Measurements from ENCODE around the gene RNF144B. TPM values are rescaled to one million over a fixed set of nuclear protein-coding genes. Genes with fewer than 3 reads are reported as not detected.

RNF144B gene
- total and polyA plus RNA-seq, 2 experiments from 2014 or later: 4.2 to 9.0 TPM

DNA sequence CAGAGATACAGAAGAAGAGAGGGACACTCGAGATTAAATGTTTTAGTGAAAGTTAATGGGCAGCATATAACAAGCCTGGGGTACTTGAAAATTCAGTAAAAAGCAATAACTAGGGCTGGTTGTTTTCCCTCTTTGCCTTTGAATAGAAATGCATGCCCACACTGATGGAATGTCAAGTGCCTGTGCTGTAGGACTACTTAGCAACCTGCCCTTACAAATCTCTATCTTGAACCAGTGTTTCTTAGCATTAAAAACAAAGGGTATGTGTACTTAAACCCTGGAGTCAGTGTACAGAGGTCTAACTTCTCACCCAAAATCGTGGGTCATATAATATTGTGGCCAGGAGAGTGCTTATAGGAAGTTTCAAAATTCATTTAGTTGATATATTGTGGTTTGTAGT is 37.1 kb downstream of the RNF144B start:
- no peaks in the 10 kb centered on the region for H3K36me3 ChIP-seq (ENCODE audit: insufficient read depth)
- no peak overlapping the region for H2AFZ ChIP-seq
- TF ChIP-seq, protein P1, sequence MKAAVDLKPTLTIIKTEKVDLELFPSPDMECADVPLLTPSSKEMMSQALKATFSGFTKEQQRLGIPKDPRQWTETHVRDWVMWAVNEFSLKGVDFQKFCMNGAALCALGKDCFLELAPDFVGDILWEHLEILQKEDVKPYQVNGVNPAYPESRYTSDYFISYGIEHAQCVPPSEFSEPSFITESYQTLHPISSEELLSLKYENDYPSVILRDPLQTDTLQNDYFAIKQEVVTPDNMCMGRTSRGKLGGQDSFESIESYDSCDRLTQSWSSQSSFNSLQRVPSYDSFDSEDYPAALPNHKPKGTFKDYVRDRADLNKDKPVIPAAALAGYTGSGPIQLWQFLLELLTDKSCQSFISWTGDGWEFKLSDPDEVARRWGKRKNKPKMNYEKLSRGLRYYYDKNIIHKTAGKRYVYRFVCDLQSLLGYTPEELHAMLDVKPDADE (IDR thresholded peaks at IDR 0.05): no peak
- TF ChIP-seq CTCF (conservative IDR thresholded peaks at IDR 0.05; ENCODE audit: low read depth in 2 of 2): no peak
- no peak for TF ChIP-seq POLR2AphosphoS5 (IDR thresholded peaks at IDR 0.05; ENCODE audit: low read depth)
- no peak for TF ChIP-seq EZH2 (IDR thresholded peaks at IDR 0.05; ENCODE audit: low read depth, unreplicated experiment)
- no peak for TF ChIP-seq CREB1 (CRISPR knock-in tag; IDR thresholded peaks at IDR 0.05; ENCODE audit: low read depth)
- no peak for TF ChIP-seq JUNB (IDR thresholded peaks at IDR 0.05; ENCODE audit: unreplicated experiment)
- no peak for TF ChIP-seq ZNF331 (CRISPR knock-in tag; IDR thresholded peaks at IDR 0.05; ENCODE audit: low read depth)
- TF ChIP-seq, protein P2, sequence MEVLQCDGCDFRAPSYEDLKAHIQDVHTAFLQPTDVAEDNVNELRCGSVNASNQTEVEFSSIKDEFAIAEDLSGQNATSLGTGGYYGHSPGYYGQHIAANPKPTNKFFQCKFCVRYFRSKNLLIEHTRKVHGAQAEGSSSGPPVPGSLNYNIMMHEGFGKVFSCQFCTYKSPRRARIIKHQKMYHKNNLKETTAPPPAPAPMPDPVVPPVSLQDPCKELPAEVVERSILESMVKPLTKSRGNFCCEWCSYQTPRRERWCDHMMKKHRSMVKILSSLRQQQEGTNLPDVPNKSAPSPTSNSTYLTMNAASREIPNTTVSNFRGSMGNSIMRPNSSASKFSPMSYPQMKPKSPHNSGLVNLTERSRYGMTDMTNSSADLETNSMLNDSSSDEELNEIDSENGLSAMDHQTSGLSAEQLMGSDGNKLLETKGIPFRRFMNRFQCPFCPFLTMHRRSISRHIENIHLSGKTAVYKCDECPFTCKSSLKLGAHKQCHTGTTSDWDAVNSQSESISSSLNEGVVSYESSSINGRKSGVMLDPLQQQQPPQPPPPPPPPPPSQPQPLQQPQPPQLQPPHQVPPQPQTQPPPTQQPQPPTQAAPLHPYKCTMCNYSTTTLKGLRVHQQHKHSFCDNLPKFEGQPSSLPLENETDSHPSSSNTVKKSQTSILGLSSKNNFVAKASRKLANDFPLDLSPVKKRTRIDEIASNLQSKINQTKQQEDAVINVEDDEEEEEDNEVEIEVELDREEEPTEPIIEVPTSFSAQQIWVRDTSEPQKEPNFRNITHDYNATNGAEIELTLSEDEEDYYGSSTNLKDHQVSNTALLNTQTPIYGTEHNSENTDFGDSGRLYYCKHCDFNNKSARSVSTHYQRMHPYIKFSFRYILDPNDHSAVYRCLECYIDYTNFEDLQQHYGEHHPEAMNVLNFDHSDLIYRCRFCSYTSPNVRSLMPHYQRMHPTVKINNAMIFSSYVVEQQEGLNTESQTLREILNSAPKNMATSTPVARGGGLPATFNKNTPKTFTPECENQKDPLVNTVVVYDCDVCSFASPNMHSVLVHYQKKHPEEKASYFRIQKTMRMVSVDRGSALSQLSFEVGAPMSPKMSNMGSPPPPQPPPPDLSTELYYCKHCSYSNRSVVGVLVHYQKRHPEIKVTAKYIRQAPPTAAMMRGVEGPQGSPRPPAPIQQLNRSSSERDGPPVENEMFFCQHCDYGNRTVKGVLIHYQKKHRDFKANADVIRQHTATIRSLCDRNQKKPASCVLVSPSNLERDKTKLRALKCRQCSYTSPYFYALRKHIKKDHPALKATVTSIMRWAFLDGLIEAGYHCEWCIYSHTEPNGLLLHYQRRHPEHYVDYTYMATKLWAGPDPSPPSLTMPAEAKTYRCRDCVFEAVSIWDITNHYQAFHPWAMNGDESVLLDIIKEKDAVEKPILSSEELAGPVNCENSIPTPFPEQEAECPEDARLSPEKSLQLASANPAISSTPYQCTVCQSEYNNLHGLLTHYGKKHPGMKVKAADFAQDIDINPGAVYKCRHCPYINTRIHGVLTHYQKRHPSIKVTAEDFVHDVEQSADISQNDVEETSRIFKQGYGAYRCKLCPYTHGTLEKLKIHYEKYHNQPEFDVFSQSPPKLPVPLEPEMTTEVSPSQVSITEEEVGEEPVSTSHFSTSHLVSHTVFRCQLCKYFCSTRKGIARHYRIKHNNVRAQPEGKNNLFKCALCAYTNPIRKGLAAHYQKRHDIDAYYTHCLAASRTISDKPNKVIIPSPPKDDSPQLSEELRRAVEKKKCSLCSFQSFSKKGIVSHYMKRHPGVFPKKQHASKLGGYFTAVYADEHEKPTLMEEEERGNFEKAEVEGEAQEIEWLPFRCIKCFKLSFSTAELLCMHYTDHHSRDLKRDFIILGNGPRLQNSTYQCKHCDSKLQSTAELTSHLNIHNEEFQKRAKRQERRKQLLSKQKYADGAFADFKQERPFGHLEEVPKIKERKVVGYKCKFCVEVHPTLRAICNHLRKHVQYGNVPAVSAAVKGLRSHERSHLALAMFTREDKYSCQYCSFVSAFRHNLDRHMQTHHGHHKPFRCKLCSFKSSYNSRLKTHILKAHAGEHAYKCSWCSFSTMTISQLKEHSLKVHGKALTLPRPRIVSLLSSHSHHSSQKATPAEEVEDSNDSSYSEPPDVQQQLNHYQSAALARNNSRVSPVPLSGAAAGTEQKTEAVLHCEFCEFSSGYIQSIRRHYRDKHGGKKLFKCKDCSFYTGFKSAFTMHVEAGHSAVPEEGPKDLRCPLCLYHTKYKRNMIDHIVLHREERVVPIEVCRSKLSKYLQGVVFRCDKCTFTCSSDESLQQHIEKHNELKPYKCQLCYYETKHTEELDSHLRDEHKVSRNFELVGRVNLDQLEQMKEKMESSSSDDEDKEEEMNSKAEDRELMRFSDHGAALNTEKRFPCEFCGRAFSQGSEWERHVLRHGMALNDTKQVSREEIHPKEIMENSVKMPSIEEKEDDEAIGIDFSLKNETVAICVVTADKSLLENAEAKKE (CRISPR knock-in tag; IDR thresholded peaks at IDR 0.05): no peak
- TF ChIP-seq NANOG (IDR thresholded peaks at IDR 0.05; ENCODE audit: borderline replicate concordance): no peak
- TF ChIP-seq EZH2phosphoT487 (IDR thresholded peaks at IDR 0.05; ENCODE audit: unreplicated experiment): no peak
- TF ChIP-seq ZNF114 (CRISPR knock-in tag; IDR thresholded peaks at IDR 0.05): no peak
- no peak for TF ChIP-seq REST (IDR thresholded peaks at IDR 0.05; ENCODE audit: unreplicated experiment)
- TF ChIP-seq STAT1 (IDR thresholded peaks at IDR 0.05; ENCODE audit: unreplicated experiment): no peak
- no peaks in the 10 kb centered on the region for H3F3A ChIP-seq (replicated peaks; ENCODE audit: low read depth)
- H3K9me2 ChIP-seq (ENCODE audit: insufficient read depth): no peaks in the 10 kb centered on the region; the same call in 1 of the 2 replicates
- Mint-ChIP-seq H3K9me3 (no peaks in the 10 kb centered on the region), H3K4me3 (no peak overlapping the region), H3K27ac (no peak overlapping the region), H3K36me3 (ENCODE audit: low read depth) (no peaks in the 10 kb centered on the region), H3K27me3 (ENCODE audit: insufficient read depth, low read depth, poor library complexity) (no peaks in the 10 kb centered on the region), H3K4me1 (peaks cover 19% of the 10 kb centered on the region)
- 0 out of 2 replicates have a peak, but pooled peaks cover 3% of the 10 kb centered on the region for H3K79me2 ChIP-seq (replicated peaks; ENCODE audit: insufficient read depth)
- H3K27ac ChIP-seq (ENCODE audit: low read depth): no peak overlapping the region
- no peak overlapping the region for H3K4me3 ChIP-seq
- 0 out of 2 replicates have a peak overlapping the region, but pooled peaks have one; percentile 11 for H3K4me2 ChIP-seq
- no peaks in the 10 kb centered on the region for H3K27me3 ChIP-seq (ENCODE audit: insufficient read depth)
- H3K4me1 ChIP-seq (ENCODE audit: insufficient read depth): peaks cover 20% of the 10 kb centered on the region
- ATAC-seq (peak; percentile 69), DNase-seq (ENCODE audit: low spot score) (peak; percentile 32)
- no peaks in the 10 kb centered on the region for H4K20me1 ChIP-seq (replicated peaks; ENCODE audit: insufficient read depth)
